GM23338 (cell line): Measurements from ENCODE around the gene EFCAB8.

Experiments
- CREB1 ChIP-seq: fragments of 250-450 bp; sonication (Bioruptor Pico); IDR thresholded peaks from 2 replicates; pipeline ENCODE4 v1.5.0; 2020; ENCODE audit warnings: low read depth, mild to moderate bottlenecking, moderate library complexity
- CTCF ChIP-seq, 2 experiments: fragments of 200-600 bp in 1 of 2; sonication (generic) in 1 of 2; conservative IDR thresholded peaks; 2 replicates each; pipeline versions ENCODE4 v1.5.1 to v1.6.1; 2016 to 2017; ENCODE audit warnings: antibody characterized with exemption in 2 of 2, low read depth in 2 of 2, mild to moderate bottlenecking in 2 of 2, moderate library complexity in 1 of 2
- ETS1 ChIP-seq: IDR thresholded peaks from 2 replicates; pipeline ENCODE4 v1.6.1; 2016; ENCODE audit warnings: antibody characterized with exemption
- EZH2 ChIP-seq: fragments of 200-600 bp; sonication (generic); IDR thresholded peaks from one replicate; pipeline ENCODE4 v1.8.0; 2017; ENCODE audit warnings: antibody characterized with exemption, mild to moderate bottlenecking, low read depth; ENCODE audit not compliant: unreplicated experiment
- EZH2phosphoT487 ChIP-seq: fragments of 200-600 bp; sonication (generic); IDR thresholded peaks from one replicate; pipeline ENCODE4 v1.8.1; 2018; ENCODE audit warnings: antibody characterized with exemption; ENCODE audit not compliant: unreplicated experiment
- JUNB ChIP-seq: IDR thresholded peaks from one replicate; pipeline ENCODE4 v1.6.1; 2016; ENCODE audit warnings: antibody characterized with exemption; ENCODE audit not compliant: unreplicated experiment
- NANOG ChIP-seq: IDR thresholded peaks from 2 replicates; pipeline ENCODE4 v1.6.1; 2016; ENCODE audit warnings: antibody characterized with exemption, borderline replicate concordance
- POLR2AphosphoS5 ChIP-seq: IDR thresholded peaks from 2 replicates; pipeline ENCODE4 v1.6.1; 2016; ENCODE audit warnings: antibody characterized with exemption, low read depth
- REST ChIP-seq: IDR thresholded peaks from one replicate; pipeline ENCODE4 v1.6.1; 2018; ENCODE audit warnings: antibody characterized with exemption; ENCODE audit not compliant: unreplicated experiment
- STAT1 ChIP-seq: IDR thresholded peaks from one replicate; pipeline ENCODE4 v1.6.1; 2016; ENCODE audit warnings: antibody characterized with exemption; ENCODE audit not compliant: unreplicated experiment
- ZNF114 ChIP-seq: fragments of 250-450 bp; sonication (Bioruptor Pico); IDR thresholded peaks from 2 replicates; pipeline ENCODE4 v1.5.0; 2020; ENCODE audit warnings: mild to moderate bottlenecking, moderate library complexity
- ZNF331 ChIP-seq: fragments of 250-450 bp; sonication (Bioruptor Pico); IDR thresholded peaks from 2 replicates; pipeline ENCODE4 v1.5.0; 2020; ENCODE audit warnings: low read depth, mild to moderate bottlenecking, moderate library complexity
- ZNF462 ChIP-seq: fragments of 250-450 bp; sonication (Bioruptor Pico); IDR thresholded peaks from 2 replicates; pipeline ENCODE4 v1.5.0; 2020; ENCODE audit warnings: mild to moderate bottlenecking, moderate library complexity

GRCh38 chr20:32918296-32918695 is 59.6 kb downstream of the EFCAB8 start:
- TF ChIP-seq REST (no peak), CTCF (conservative IDR thresholded peaks at IDR 0.05; ENCODE audit: low read depth in 2 of 2) (no peak), POLR2AphosphoS5 (no peak), EZH2phosphoT487 (no peak), CREB1 (no peak), NANOG (no peak), EZH2 (no peak), JUNB (no peak), ETS1 (no peak), ZNF114 (CRISPR knock-in tag) (no peak), STAT1 (no peak), ZNF462 (CRISPR knock-in tag) (no peak), ZNF331 (CRISPR knock-in tag) (no peak)
